Measurements from ENCODE around the gene FCGBP.
"Not testable (repeated sequence)": the region's sequence is repeated elsewhere in the genome, so short reads cannot be mapped to it uniquely, and the experiment has no call there.

Gene FCGBP

DNA sequence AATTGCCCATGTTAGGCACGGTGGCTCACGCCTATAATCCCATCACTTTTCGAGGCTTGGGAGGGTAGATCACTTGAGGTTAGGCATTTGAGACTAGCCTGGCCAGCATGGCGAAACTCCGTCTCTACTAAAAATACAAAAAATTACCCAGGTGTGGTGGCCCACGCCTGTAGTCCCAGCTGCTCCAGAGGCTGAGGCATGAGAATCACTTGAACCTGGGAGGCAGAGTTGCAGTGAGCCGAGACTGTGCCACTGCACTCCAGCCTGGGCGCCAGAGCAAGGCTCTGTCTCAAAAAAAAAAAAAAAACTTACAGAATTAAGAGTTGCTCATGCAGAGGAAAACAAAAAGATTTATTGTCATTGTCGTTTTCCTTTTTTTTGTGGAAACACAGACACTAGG is 33.1 kb upstream of the FCGBP start:
- Histone ChIP-seq H3K27me3 (ENCODE audit: insufficient read depth, low read depth, severe bottlenecking) (no peaks in the 10 kb centered on the region), H3K36me3 (peaks cover 6% of the 10 kb centered on the region), H3K4me3 (ENCODE audit: low read depth, low read length) (no peak overlapping the region), H3K27ac (no peak overlapping the region), H3K9me3 (ENCODE audit: severe bottlenecking) (no peaks in the 10 kb centered on the region)
- DNase-seq, result no peak
- TF ChIP-seq, protein P1, sequence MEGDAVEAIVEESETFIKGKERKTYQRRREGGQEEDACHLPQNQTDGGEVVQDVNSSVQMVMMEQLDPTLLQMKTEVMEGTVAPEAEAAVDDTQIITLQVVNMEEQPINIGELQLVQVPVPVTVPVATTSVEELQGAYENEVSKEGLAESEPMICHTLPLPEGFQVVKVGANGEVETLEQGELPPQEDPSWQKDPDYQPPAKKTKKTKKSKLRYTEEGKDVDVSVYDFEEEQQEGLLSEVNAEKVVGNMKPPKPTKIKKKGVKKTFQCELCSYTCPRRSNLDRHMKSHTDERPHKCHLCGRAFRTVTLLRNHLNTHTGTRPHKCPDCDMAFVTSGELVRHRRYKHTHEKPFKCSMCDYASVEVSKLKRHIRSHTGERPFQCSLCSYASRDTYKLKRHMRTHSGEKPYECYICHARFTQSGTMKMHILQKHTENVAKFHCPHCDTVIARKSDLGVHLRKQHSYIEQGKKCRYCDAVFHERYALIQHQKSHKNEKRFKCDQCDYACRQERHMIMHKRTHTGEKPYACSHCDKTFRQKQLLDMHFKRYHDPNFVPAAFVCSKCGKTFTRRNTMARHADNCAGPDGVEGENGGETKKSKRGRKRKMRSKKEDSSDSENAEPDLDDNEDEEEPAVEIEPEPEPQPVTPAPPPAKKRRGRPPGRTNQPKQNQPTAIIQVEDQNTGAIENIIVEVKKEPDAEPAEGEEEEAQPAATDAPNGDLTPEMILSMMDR (IDR thresholded peaks at IDR 0.05; ENCODE audit: low read depth, low read length), result no peak

DNA sequence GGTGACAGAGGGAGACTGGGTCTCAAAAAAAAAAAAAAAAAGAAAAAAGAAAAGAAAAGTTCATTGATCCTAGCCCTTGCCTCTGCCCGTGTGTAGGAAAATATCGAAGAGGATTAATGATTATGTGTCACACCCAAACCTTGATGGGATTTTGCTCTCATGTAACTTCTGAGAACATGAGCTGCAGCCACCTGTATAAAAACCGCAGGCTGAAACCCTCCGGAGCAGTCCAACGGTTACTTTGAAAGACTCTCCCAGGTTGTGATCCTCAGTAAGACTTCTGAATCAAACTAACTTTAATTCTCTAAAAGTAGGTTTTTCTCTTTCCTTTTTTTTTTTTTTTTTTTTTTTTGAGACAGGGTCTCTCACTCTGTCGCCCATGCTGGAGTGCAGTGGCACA is 32.2 kb upstream of the FCGBP start:
- no peak for DNase-seq
- TF ChIP-seq, protein P1 (IDR thresholded peaks at IDR 0.05; ENCODE audit: low read depth, low read length), result no peak
- Histone ChIP-seq H3K36me3 (no peaks in the 10 kb centered on the region), H3K27ac (no peak overlapping the region), H3K9me3 (ENCODE audit: severe bottlenecking) (no peaks in the 10 kb centered on the region), H3K4me3 (ENCODE audit: low read depth, low read length) (no peak overlapping the region), H3K27me3 (ENCODE audit: insufficient read depth, low read depth, severe bottlenecking) (peaks cover 3% of the 10 kb centered on the region)

DNA sequence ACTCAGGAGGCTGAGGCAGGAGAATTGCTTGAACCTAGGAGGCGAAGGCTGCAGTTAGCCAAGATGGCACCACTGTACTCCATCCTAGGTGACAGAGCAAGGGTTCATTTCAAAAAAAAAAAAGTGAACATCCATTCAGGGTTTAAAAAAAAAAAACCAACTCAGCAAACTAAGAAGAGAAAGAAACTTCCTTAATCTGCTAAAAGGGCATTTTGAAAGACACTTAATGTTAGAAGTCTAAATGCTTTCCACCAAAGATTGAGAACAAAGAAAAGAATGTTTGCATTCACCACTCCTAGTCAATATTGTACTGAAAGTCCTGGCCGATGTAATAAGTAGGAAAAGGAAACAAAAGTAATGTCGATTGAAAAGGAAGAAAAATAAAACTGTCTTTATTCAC is 29.5 kb upstream of the FCGBP start:
- H3K9me3 ChIP-seq (ENCODE audit: severe bottlenecking), result no peaks in the 10 kb centered on the region
- H3K36me3 ChIP-seq, result no peaks in the 10 kb centered on the region
- DNase-seq, result no peak
- H3K27ac ChIP-seq, result no peak overlapping the region
- peaks cover 10% of the 10 kb centered on the region for H3K27me3 ChIP-seq (ENCODE audit: insufficient read depth, low read depth, severe bottlenecking)
- H3K4me3 ChIP-seq (ENCODE audit: low read depth, low read length), result no peak overlapping the region
- TF ChIP-seq, protein P1 (IDR thresholded peaks at IDR 0.05; ENCODE audit: low read depth, low read length), result no peak

DNA sequence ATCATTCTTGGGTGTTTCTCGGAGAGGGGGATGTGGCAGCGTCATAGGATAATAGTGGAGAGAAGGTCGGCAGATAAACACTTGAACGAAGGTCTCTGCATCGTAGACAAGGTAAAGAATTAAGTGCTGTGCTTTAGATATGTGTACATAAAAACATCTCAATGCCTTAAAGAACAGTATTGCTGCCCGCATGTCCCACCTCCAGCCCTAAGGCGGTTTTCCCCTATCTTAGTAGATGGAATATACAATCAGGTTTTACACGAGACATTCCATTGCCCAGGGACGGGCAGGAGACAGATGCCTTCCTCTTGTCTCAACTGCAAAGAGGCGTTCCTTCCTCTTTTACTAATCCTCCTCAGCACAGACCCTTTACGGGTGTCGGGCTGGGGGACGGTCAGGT is 25.0 kb upstream of the FCGBP start:
- not testable (repeated sequence) for H3K9me3 ChIP-seq (ENCODE audit: severe bottlenecking); H3K4me3 ChIP-seq (ENCODE audit: low read depth, low read length); DNase-seq; H3K36me3 ChIP-seq; H3K27ac ChIP-seq
- H3K27me3 ChIP-seq (ENCODE audit: insufficient read depth, low read depth, severe bottlenecking), result peaks cover 16% of the 10 kb centered on the region

DNA sequence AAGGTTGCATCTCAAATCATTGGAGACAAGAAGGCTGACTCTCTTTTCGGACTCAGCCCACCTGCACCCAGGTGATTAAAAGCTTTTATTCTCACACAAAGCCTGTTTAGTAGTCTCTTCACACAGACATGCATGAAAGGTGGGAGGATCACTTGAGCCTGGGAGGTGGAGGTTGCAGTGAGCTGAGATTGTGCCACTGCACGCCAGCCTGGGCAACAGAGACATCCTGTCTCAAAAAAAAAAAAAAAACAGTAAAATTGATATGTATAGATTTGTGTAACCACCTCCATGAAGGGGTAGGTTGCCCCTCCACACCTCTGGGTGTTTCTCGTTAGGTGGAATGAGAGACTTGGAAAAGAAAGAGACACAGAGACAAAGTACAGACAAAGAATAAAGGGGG is 24.5 kb upstream of the FCGBP start:
- peaks cover 16% of the 10 kb centered on the region for H3K27me3 ChIP-seq (ENCODE audit: insufficient read depth, low read depth, severe bottlenecking)
- not testable (repeated sequence) for H3K27ac ChIP-seq; H3K9me3 ChIP-seq (ENCODE audit: severe bottlenecking); H3K4me3 ChIP-seq (ENCODE audit: low read depth, low read length); DNase-seq; H3K36me3 ChIP-seq

DNA sequence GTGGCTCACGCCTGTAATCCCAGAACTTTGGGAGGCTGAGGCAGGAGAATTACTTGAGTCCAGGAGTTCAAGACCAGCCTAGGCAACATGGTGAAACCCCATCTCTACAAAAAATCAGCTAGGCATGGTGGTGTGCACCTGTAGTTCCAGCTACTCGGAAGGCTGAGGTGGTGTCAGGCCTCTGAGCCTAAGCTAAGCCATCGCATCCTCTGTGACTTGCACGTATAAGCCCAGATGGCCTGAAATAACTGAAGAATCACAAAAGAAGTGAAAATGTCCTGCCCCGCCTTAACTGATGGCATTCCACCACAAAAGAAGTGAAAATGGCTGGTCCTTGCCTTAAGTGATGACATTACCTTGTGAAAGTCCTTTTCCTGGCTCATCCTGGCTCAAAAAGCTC is 23.5 kb upstream of the FCGBP start:
- H3K4me3 ChIP-seq (ENCODE audit: low read depth, low read length); DNase-seq; H3K9me3 ChIP-seq (ENCODE audit: severe bottlenecking); H3K27ac ChIP-seq; H3K36me3 ChIP-seq: not testable (repeated sequence)
- H3K27me3 ChIP-seq (ENCODE audit: insufficient read depth, low read depth, severe bottlenecking), result peaks cover 21% of the 10 kb centered on the region

DNA sequence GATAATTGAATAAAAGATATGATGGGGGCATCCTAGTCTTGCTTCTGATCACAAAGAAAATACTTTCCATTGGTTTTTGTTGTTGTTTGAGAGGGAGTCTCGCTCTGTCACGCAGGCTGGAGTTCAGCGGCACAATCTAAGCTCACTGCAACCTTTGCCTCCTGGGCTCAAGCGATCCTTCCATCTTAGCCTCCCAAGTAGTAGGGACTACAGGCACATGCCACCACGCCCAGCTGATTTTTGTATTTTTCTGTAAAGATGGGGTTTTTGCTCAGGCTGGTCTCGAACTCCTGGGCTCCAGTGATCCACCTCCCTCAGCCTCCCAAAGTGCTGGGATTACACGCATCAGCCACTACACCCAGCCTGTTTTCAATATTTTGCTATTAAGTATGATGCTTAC is 19.5 kb upstream of the FCGBP start:
- no peaks in the 10 kb centered on the region for H3K9me3 ChIP-seq (ENCODE audit: severe bottlenecking)
- no peak for DNase-seq
- TF ChIP-seq, protein P1 (IDR thresholded peaks at IDR 0.05; ENCODE audit: low read depth, low read length), result no peak
- H3K36me3 ChIP-seq, result no peaks in the 10 kb centered on the region
- no peak overlapping the region for H3K4me3 ChIP-seq (ENCODE audit: low read depth, low read length)
- no peak overlapping the region for H3K27ac ChIP-seq
- H3K27me3 ChIP-seq (ENCODE audit: insufficient read depth, low read depth, severe bottlenecking), result peaks cover 18% of the 10 kb centered on the region

Data from WERI-Rb-1 (cell line).